Ovary (tissue), 3 donors: Measurements from ENCODE around the gene CLEC16A.

Experiments used
- CTCF ChIP-seq, 3 donors: fragments of 450-650 bp in 2 of 3; fragments of 200-600 bp in 1 of 3; IDR thresholded peaks; one replicate each; pipeline versions ENCODE4 v1.5.1 to v1.8.0; 2016 to 2022; ENCODE audit warnings: antibody characterized with exemption in 3 of 3, mild to moderate bottlenecking in 1 of 3
- POLR2A ChIP-seq: fragments of 450-650 bp; IDR thresholded peaks from one replicate; pipeline ENCODE4 v1.6.1; 2017; ENCODE audit warnings: antibody characterized with exemption, mild to moderate bottlenecking, moderate library complexity
- donor health status: DM: no; HTN: no; CAD: no.

- TF ChIP-seq CTCF (IDR thresholded peaks at IDR 0.05), result no peak
- TF ChIP-seq POLR2A, result no peak
Measured at GRCh38 chr16:11038305-11038704, 93.9 kb downstream of the CLEC16A start.
